ENCODE results near the gene CALY. TPM values are rescaled to one million over a fixed set of nuclear protein-coding genes. Genes with fewer than 3 reads are reported as not detected.

Gene CALY
- total RNA-seq, 3 donors from 2014 or later = 1.1 to 7.5 TPM; not detected in 1

GRCh38 chr10:133379801-133380666, 43.3 kb upstream of the CALY start:
- DNase-seq (peak in 2 of 3 donors; percentile 66 to 78), ATAC-seq (no peak)
- Histone ChIP-seq H3K36me3 (ENCODE audit: low read depth) (no peaks in the 10 kb centered on the region), H3K4me3 (no peak overlapping the region), H3K9me3 (no peaks in the 10 kb centered on the region), H3K4me1 (ENCODE audit: low read depth) (peaks cover 13% of the 10 kb centered on the region)
- intact Hi-C loops (cut with DNase I, micrococcal nuclease) = no loop called here
- no peak for TF ChIP-seq CTCF (IDR thresholded peaks at IDR 0.05)

- peaks cover 13% of the 10 kb centered on the region for H3K4me1 ChIP-seq (ENCODE audit: low read depth)
- no peaks in the 10 kb centered on the region for H3K36me3 ChIP-seq (ENCODE audit: low read depth)
- H3K4me3 ChIP-seq = peak within 1 kb of the TSS; percentile 54
- intact Hi-C loops (cut with DNase I, micrococcal nuclease) = no loop called here
- DNase-seq (peak; percentile 72 to 87 (median 82)), ATAC-seq (peak; percentile 66)
- no peak for TF ChIP-seq CTCF (IDR thresholded peaks at IDR 0.05)
- no peaks in the 10 kb centered on the region for H3K9me3 ChIP-seq
Observed at GRCh38 chr10:133379152-133379800, 42.6 kb upstream of the CALY start, which contains the start of gene PAOX. Gene PAOX, plus strand, starts transcription at chr10:133379262. Its CDS starts 55 bp downstream, at chr10:133379317.

- intact Hi-C loops (cut with DNase I, micrococcal nuclease) = no loop called here
- DNase-seq = peak; percentile 85 to 91 (median 88)
- no peaks in the 10 kb centered on the region for H3K9me3 ChIP-seq
- ATAC-seq = peak; percentile 80
- peak overlapping the region; percentile 54 for H3K4me3 ChIP-seq
- TF ChIP-seq CTCF (IDR thresholded peaks at IDR 0.05) = no peak
- H3K36me3 ChIP-seq (ENCODE audit: low read depth) = no peaks in the 10 kb centered on the region
- peaks cover 13% of the 10 kb centered on the region for H3K4me1 ChIP-seq (ENCODE audit: low read depth)
Observed at GRCh38 chr10:133378251-133379096, 41.8 kb upstream of the CALY start.

GRCh38 chr10:133377818-133378250, 41.1 kb upstream of the CALY start:
- TF ChIP-seq CTCF (IDR thresholded peaks at IDR 0.05) = no peak
- DNase-seq = peak in 2 of 3 donors; percentile 52 to 69
- Histone ChIP-seq H3K9me3 (no peaks in the 10 kb centered on the region), H3K4me1 (ENCODE audit: low read depth) (peaks cover 13% of the 10 kb centered on the region), H3K36me3 (ENCODE audit: low read depth) (no peaks in the 10 kb centered on the region), H3K4me3 (no peak overlapping the region)
- ATAC-seq = no peak
- intact Hi-C loops (cut with DNase I, micrococcal nuclease) = no loop called here

All from mucosa of descending colon (tissue), 3 donors.